ENCODE results near the gene MAGI2. TPM values are rescaled to one million over a fixed set of nuclear protein-coding genes. Genes with fewer than 3 reads are reported as not detected.

The MAGI2 gene
- polyA plus RNA-seq, 3 donors, result 0.03 to 0.11 TPM; not detected in 1

- Mint-ChIP-seq H3K4me3 (no peak overlapping the region), H3K27me3 (ENCODE audit: low read depth in 3 of 3) (no peaks in the 10 kb centered on the region), H3K27ac (no peak overlapping the region), H3K36me3 (no peaks in the 10 kb centered on the region), H3K4me1 (no peaks in the 10 kb centered on the region), H3K9me3 (peaks cover 0 to 5% (median 2%) of the 10 kb centered on the region in 7 donors)
- no peak overlapping the region for H3K27ac ChIP-seq (ENCODE audit: low read depth in 1 of 2, low read length in 2 of 2)
- H3K4me3 ChIP-seq (replicated peaks in 1 of 3; ENCODE audit: low read depth in 2 of 3, low read length in 3 of 3), result no peak overlapping the region
- no peak for TF ChIP-seq CTCF (IDR thresholded peaks at IDR 0.05)
- no peak overlapping the region for H2AFZ ChIP-seq (ENCODE audit: insufficient read depth, low read depth, low read length, poor library complexity, severe bottlenecking)
- intact Hi-C loops (cut with micrococcal nuclease), result no loop called here
- no peaks in the 10 kb centered on the region for H3K4me1 ChIP-seq (ENCODE audit: control insufficient read depth in 1 of 2, insufficient read depth in 2 of 2, low read length in 2 of 2)
- H3K27me3 ChIP-seq (ENCODE audit: control insufficient read depth in 2 of 2, insufficient read depth in 2 of 2, low read length in 2 of 2), result no peaks in the 10 kb centered on the region
- H3K79me2 ChIP-seq (ENCODE audit: insufficient read depth, low read length), result no peaks in the 10 kb centered on the region
- DNase-seq, result no peak
- no peaks in the 10 kb centered on the region for H4K20me1 ChIP-seq (ENCODE audit: insufficient read depth, low read length)
- 100% methylated on average over 1 of the region's 1 CpG for WGBS (ENCODE audit: insufficient coverage)
- H3K9me3 ChIP-seq (replicated peaks in 1 of 2; ENCODE audit: control insufficient read depth in 1 of 2, insufficient read depth in 1 of 2, low read length in 2 of 2), result no peaks in the 10 kb centered on the region
- no peak overlapping the region for H3K9ac ChIP-seq (ENCODE audit: insufficient read depth, low read length, poor library complexity, severe bottlenecking)
- H3K4me2 ChIP-seq (replicated peaks; ENCODE audit: extremely low read depth, low read length, poor library complexity, severe bottlenecking), result no peak overlapping the region
- no peaks in the 10 kb centered on the region for H3K36me3 ChIP-seq (replicated peaks in 1 of 2; ENCODE audit: control insufficient read depth in 1 of 2, insufficient read depth in 2 of 2, low read length in 2 of 2)
Measured at GRCh38 chr7:78906735-78907134, 546.7 kb downstream of the MAGI2 start.

- Histone ChIP-seq H3K27me3 (ENCODE audit: control insufficient read depth in 2 of 2, insufficient read depth in 2 of 2, low read length in 2 of 2) (no peaks in the 10 kb centered on the region), H3K9me3 (replicated peaks in 1 of 2; ENCODE audit: control insufficient read depth in 1 of 2, insufficient read depth in 1 of 2, low read length in 2 of 2) (no peaks in the 10 kb centered on the region), H3K36me3 (replicated peaks in 1 of 2; ENCODE audit: control insufficient read depth in 1 of 2, insufficient read depth in 2 of 2, low read length in 2 of 2) (no peaks in the 10 kb centered on the region), H2AFZ (ENCODE audit: insufficient read depth, low read depth, low read length, poor library complexity, severe bottlenecking) (no peak overlapping the region), H3K4me3 (replicated peaks in 1 of 3; ENCODE audit: low read depth in 2 of 3, low read length in 3 of 3) (no peak overlapping the region), H3K9ac (ENCODE audit: insufficient read depth, low read length, poor library complexity, severe bottlenecking) (no peak overlapping the region), H3K27ac (ENCODE audit: low read depth in 1 of 2, low read length in 2 of 2) (no peak overlapping the region), H4K20me1 (ENCODE audit: insufficient read depth, low read length) (no peaks in the 10 kb centered on the region), H3K79me2 (ENCODE audit: insufficient read depth, low read length) (no peaks in the 10 kb centered on the region), H3K4me1 (ENCODE audit: control insufficient read depth in 1 of 2, insufficient read depth in 2 of 2, low read length in 2 of 2) (no peaks in the 10 kb centered on the region), H3K4me2 (replicated peaks; ENCODE audit: extremely low read depth, low read length, poor library complexity, severe bottlenecking) (no peak overlapping the region)
- H3K36me3 Mint-ChIP-seq, result no peaks in the 10 kb centered on the region
- no peak for DNase-seq
- no peaks in the 10 kb centered on the region for H3K4me1 Mint-ChIP-seq
- H3K27me3 Mint-ChIP-seq (ENCODE audit: low read depth in 3 of 3), result no peaks in the 10 kb centered on the region
- H3K27ac Mint-ChIP-seq, result no peak overlapping the region
- peaks cover 0 to 5% (median 2%) of the 10 kb centered on the region in 7 donors for H3K9me3 Mint-ChIP-seq
- intact Hi-C loops (cut with micrococcal nuclease), result no loop called here
- TF ChIP-seq CTCF (IDR thresholded peaks at IDR 0.05), result no peak
- H3K4me3 Mint-ChIP-seq, result no peak overlapping the region
Measured at GRCh38 chr7:78905436-78905835, 548.0 kb downstream of the MAGI2 start.

All from CD14-positive monocyte (primary cell).